ENCODE results near the gene ACADVL. TPM values are rescaled to one million over a fixed set of nuclear protein-coding genes. Genes with fewer than 3 reads are reported as not detected.

Gene ACADVL
- total RNA-seq, 1 donor from 2014 or later: 281 TPM

GRCh38 chr17:7226721-7227710 lies 7.3 kb downstream of the ACADVL start:
- Mint-ChIP-seq H3K4me3 (ENCODE audit: unreplicated experiment) (no peak overlapping the region), H3K27me3 (ENCODE audit: unreplicated experiment) (peaks cover 22% of the 10 kb centered on the region), H3K36me3 (ENCODE audit: low read depth, unreplicated experiment) (peaks cover 41% of the 10 kb centered on the region), H3K9me3 (ENCODE audit: unreplicated experiment) (no peaks in the 10 kb centered on the region), H3K27ac (ENCODE audit: unreplicated experiment) (no peak overlapping the region), H3K4me1 (ENCODE audit: unreplicated experiment) (peaks cover 5% of the 10 kb centered on the region)
- TF ChIP-seq CTCF (IDR thresholded peaks at IDR 0.05; ENCODE audit: unreplicated experiment): no peak
- no peak for DNase-seq (ENCODE audit: low spot score)

- Mint-ChIP-seq H3K36me3 (ENCODE audit: low read depth, unreplicated experiment) (peaks cover 36% of the 10 kb centered on the region), H3K9me3 (ENCODE audit: unreplicated experiment) (no peaks in the 10 kb centered on the region), H3K27me3 (ENCODE audit: unreplicated experiment) (peaks cover 20% of the 10 kb centered on the region), H3K27ac (ENCODE audit: unreplicated experiment) (no peak overlapping the region), H3K4me3 (ENCODE audit: unreplicated experiment) (peak overlapping the region; percentile 25), H3K4me1 (ENCODE audit: unreplicated experiment) (peaks cover 17% of the 10 kb centered on the region)
- TF ChIP-seq CTCF (IDR thresholded peaks at IDR 0.05; ENCODE audit: unreplicated experiment): no peak
- DNase-seq (ENCODE audit: low spot score): no peak
These were observed 9.2 kb downstream of the ACADVL start for GRCh38 chr17:7228920-7229319.

- TF ChIP-seq CTCF (IDR thresholded peaks at IDR 0.05; ENCODE audit: unreplicated experiment): no peak
- peak overlapping the region; percentile 18 for H3K4me3 Mint-ChIP-seq (ENCODE audit: unreplicated experiment)
- no peak overlapping the region for H3K27ac Mint-ChIP-seq (ENCODE audit: unreplicated experiment)
- H3K36me3 Mint-ChIP-seq (ENCODE audit: low read depth, unreplicated experiment): peaks cover 36% of the 10 kb centered on the region
- H3K4me1 Mint-ChIP-seq (ENCODE audit: unreplicated experiment): peaks cover 17% of the 10 kb centered on the region
- no peaks in the 10 kb centered on the region for H3K9me3 Mint-ChIP-seq (ENCODE audit: unreplicated experiment)
- no peak for DNase-seq (ENCODE audit: low spot score)
- peaks cover 21% of the 10 kb centered on the region for H3K27me3 Mint-ChIP-seq (ENCODE audit: unreplicated experiment)
These were observed 9.8 kb downstream of the ACADVL start for GRCh38 chr17:7229504-7229903.

- no peak for DNase-seq (ENCODE audit: low spot score)
- no peak for TF ChIP-seq CTCF (IDR thresholded peaks at IDR 0.05; ENCODE audit: unreplicated experiment)
- Mint-ChIP-seq H3K36me3 (ENCODE audit: low read depth, unreplicated experiment) (peaks cover 57% of the 10 kb centered on the region), H3K4me1 (ENCODE audit: unreplicated experiment) (peaks cover 25% of the 10 kb centered on the region), H3K9me3 (ENCODE audit: unreplicated experiment) (no peaks in the 10 kb centered on the region), H3K4me3 (ENCODE audit: unreplicated experiment) (peak overlapping the region; percentile 68), H3K27ac (ENCODE audit: unreplicated experiment) (no peak overlapping the region), H3K27me3 (ENCODE audit: unreplicated experiment) (peaks cover 24% of the 10 kb centered on the region)
These were observed 12.4 kb downstream of the ACADVL start for GRCh38 chr17:7232114-7232513.

- Mint-ChIP-seq H3K4me1 (ENCODE audit: unreplicated experiment) (peaks cover 28% of the 10 kb centered on the region), H3K4me3 (ENCODE audit: unreplicated experiment) (peak overlapping the region; percentile 99), H3K36me3 (ENCODE audit: low read depth, unreplicated experiment) (peaks cover 51% of the 10 kb centered on the region), H3K9me3 (ENCODE audit: unreplicated experiment) (no peaks in the 10 kb centered on the region), H3K27me3 (ENCODE audit: unreplicated experiment) (peaks cover 27% of the 10 kb centered on the region), H3K27ac (ENCODE audit: unreplicated experiment) (peak overlapping the region; percentile 86)
- no peak for DNase-seq (ENCODE audit: low spot score)
- TF ChIP-seq CTCF (IDR thresholded peaks at IDR 0.05; ENCODE audit: unreplicated experiment): no peak
These were observed 14.0 kb downstream of the ACADVL start for GRCh38 chr17:7233701-7234082.

All from endothelial cell (in vitro differentiated cells).